ENCODE measurements around the gene ROCK2. TPM values are rescaled to one million over a fixed set of nuclear protein-coding genes. Genes with fewer than 3 reads are reported as not detected.

ROCK2 gene
- polyA plus RNA-seq, 3 donors, result 2.8 to 10.2 (median 4.3) TPM

DNA sequence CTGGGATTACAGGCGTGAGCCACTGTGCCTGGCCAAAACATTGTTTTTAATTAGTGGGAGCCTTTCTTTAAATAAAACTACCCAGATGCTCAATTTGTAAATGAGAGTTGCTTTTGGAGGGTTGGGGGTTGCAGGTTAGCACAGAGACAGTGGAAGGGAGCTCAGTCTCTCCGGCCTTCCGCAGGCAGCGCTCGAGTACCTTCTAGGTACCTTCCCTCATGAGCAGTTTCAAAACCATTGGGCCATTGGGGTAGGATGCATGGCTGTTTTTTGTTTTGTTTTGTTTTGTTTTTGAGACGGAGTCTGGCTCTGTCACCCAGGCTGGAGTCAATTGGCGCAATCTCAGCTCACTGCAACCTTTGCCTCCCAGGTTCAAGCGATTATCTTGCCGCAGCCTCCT is 170.2 kb downstream of the ROCK2 start:
- peaks cover 0 to 4% (median 0%) of the 10 kb centered on the region in 7 donors for H3K9me3 Mint-ChIP-seq
- Histone ChIP-seq H3K9me3 (replicated peaks in 1 of 2; ENCODE audit: control insufficient read depth in 1 of 2, insufficient read depth in 1 of 2, low read length in 2 of 2) (no peaks in the 10 kb centered on the region), H2AFZ (ENCODE audit: insufficient read depth, low read depth, low read length, poor library complexity, severe bottlenecking) (no peak overlapping the region), H3K27ac (ENCODE audit: low read depth in 1 of 2, low read length in 2 of 2) (peak overlapping the region in 1 of 2 donors; percentile 61), H3K4me3 (replicated peaks in 1 of 3; ENCODE audit: low read depth in 2 of 3, low read length in 3 of 3) (no peak overlapping the region), H3K36me3 (replicated peaks in 1 of 2; ENCODE audit: control insufficient read depth in 1 of 2, insufficient read depth in 2 of 2, low read length in 2 of 2) (peaks cover 8% of the 10 kb centered on the region in 2 donors), H4K20me1 (ENCODE audit: insufficient read depth, low read length) (no peaks in the 10 kb centered on the region), H3K9ac (ENCODE audit: insufficient read depth, low read length, poor library complexity, severe bottlenecking) (no peak overlapping the region), H3K79me2 (ENCODE audit: insufficient read depth, low read length) (no peaks in the 10 kb centered on the region), H3K4me2 (replicated peaks; ENCODE audit: extremely low read depth, low read length, poor library complexity, severe bottlenecking) (no peak overlapping the region), H3K4me1 (ENCODE audit: control insufficient read depth in 1 of 2, insufficient read depth in 2 of 2, low read length in 2 of 2) (peaks cover 40% of the 10 kb centered on the region in 2 donors), H3K27me3 (ENCODE audit: control insufficient read depth in 2 of 2, insufficient read depth in 2 of 2, low read length in 2 of 2) (no peaks in the 10 kb centered on the region)
- peaks cover 40% of the 10 kb centered on the region for H3K4me1 Mint-ChIP-seq
- peaks cover 31 to 51% of the 10 kb centered on the region in 2 donors for H3K36me3 Mint-ChIP-seq
- DNase-seq, result no peak
- 100% methylated on average over 6 of the region's 9 CpGs for WGBS (ENCODE audit: insufficient coverage)
- intact Hi-C loops (cut with micrococcal nuclease), result no loop called here
- peak overlapping the region in 6 of 7 donors; percentile 23 to 73 (median 50) for H3K27ac Mint-ChIP-seq
- no peaks in the 10 kb centered on the region for H3K27me3 Mint-ChIP-seq (ENCODE audit: low read depth in 3 of 3)
- TF ChIP-seq CTCF (IDR thresholded peaks at IDR 0.05), result no peak
- no peak overlapping the region for H3K4me3 Mint-ChIP-seq

GRCh38 chr2:11169333-11169732 is 175.1 kb downstream of the ROCK2 start:
- no peak for TF ChIP-seq CTCF (IDR thresholded peaks at IDR 0.05)
- Histone ChIP-seq H3K4me1 (ENCODE audit: control insufficient read depth in 1 of 2, insufficient read depth in 2 of 2, low read length in 2 of 2) (peaks cover 3% of the 10 kb centered on the region in 2 donors), H3K27ac (ENCODE audit: low read depth in 1 of 2, low read length in 2 of 2) (no peak overlapping the region), H3K79me2 (ENCODE audit: insufficient read depth, low read length) (no peaks in the 10 kb centered on the region), H3K27me3 (ENCODE audit: control insufficient read depth in 2 of 2, insufficient read depth in 2 of 2, low read length in 2 of 2) (no peaks in the 10 kb centered on the region), H3K4me2 (replicated peaks; ENCODE audit: extremely low read depth, low read length, poor library complexity, severe bottlenecking) (no peak overlapping the region), H2AFZ (ENCODE audit: insufficient read depth, low read depth, low read length, poor library complexity, severe bottlenecking) (no peak overlapping the region), H3K4me3 (replicated peaks in 1 of 3; ENCODE audit: low read depth in 2 of 3, low read length in 3 of 3) (no peak overlapping the region), H3K9me3 (replicated peaks in 1 of 2; ENCODE audit: control insufficient read depth in 1 of 2, insufficient read depth in 1 of 2, low read length in 2 of 2) (no peaks in the 10 kb centered on the region), H3K9ac (ENCODE audit: insufficient read depth, low read length, poor library complexity, severe bottlenecking) (no peak overlapping the region), H3K36me3 (replicated peaks in 1 of 2; ENCODE audit: control insufficient read depth in 1 of 2, insufficient read depth in 2 of 2, low read length in 2 of 2) (peaks cover 7% of the 10 kb centered on the region in 2 donors), H4K20me1 (ENCODE audit: insufficient read depth, low read length) (no peaks in the 10 kb centered on the region)
- peaks cover 12% of the 10 kb centered on the region for H3K4me1 Mint-ChIP-seq
- no peak for DNase-seq
- no peak overlapping the region for H3K4me3 Mint-ChIP-seq
- intact Hi-C loops (cut with micrococcal nuclease), result no loop called here
- peaks cover 47 to 69% of the 10 kb centered on the region in 2 donors for H3K36me3 Mint-ChIP-seq
- H3K27me3 Mint-ChIP-seq (ENCODE audit: low read depth in 3 of 3), result peaks cover 0 to 2% (median 0%) of the 10 kb centered on the region in 3 donors
- H3K27ac Mint-ChIP-seq, result peak overlapping the region in 4 of 7 donors; percentile 37 to 83 (median 70)
- 88% methylated on average over 13 of the region's 13 CpGs for WGBS (ENCODE audit: insufficient coverage)
- peaks cover 0 to 4% (median 0%) of the 10 kb centered on the region in 7 donors for H3K9me3 Mint-ChIP-seq
